HEK293 (cell line): ENCODE results near the gene PCSK5.

Experiments
- CTCF ChIA-PET: fragments of 350-600 bp; formaldehyde crosslinking; extraction: SDS; loops from one replicate; lab custom pipeline; 2021; ENCODE audit warnings: antibody characterized with exemption; lab: Yijun Ruan, JAX
- POLR2A ChIA-PET: fragments of 300-600 bp; formaldehyde crosslinking; extraction: SDS; loops from one replicate; lab custom pipeline; 2020; ENCODE audit warnings: antibody characterized with exemption, inconsistent platforms; lab: Yijun Ruan, JAX
- H3K27ac ChIP-seq: fragments of 200-500 bp; sonication (Bioruptor generic); 2 replicates; pipeline ENCODE4 v1.5.1; 2014; ENCODE audit warnings: low read depth, low read length, control low read depth, inconsistent platforms; ENCODE audit errors: extremely low read depth
- H3K36me3 ChIP-seq, 2 experiments: fragments of 200-500 bp in 1 of 2; sonication (Bioruptor generic) in 1 of 2; 1 replicate in 1 of 2; 2 replicates in 1 of 2; pipeline ENCODE4 v1.5.1; 2014 to 2017; ENCODE audit warnings: inconsistent platforms in 2 of 2, low read length in 2 of 2; ENCODE audit not compliant: control insufficient read depth in 2 of 2, insufficient read depth in 1 of 2
- H3K4me1 ChIP-seq: fragments of 200-500 bp; sonication (Bioruptor generic); 2 replicates; pipeline ENCODE4 v1.5.1; 2014; ENCODE audit warnings: mild to moderate bottlenecking, low read length, inconsistent platforms; ENCODE audit not compliant: control insufficient read depth, insufficient read depth
- H3K4me3 ChIP-seq: 2 replicates; pipeline ENCODE4 v1.5.1; 2011; ENCODE audit warnings: low read depth, mild to moderate bottlenecking, control low read depth, low read length, moderate library complexity
- H3K9me3 ChIP-seq: fragments of 200-500 bp; sonication (Bioruptor generic); 2 replicates; pipeline ENCODE4 v1.5.1; 2014; ENCODE audit warnings: low read depth, low read length, inconsistent platforms; ENCODE audit not compliant: control insufficient read depth, insufficient read depth
- GLIS2 ChIP-seq: fragments of 450-650 bp; formaldehyde crosslinking; IDR thresholded peaks from 2 replicates; pipeline ENCODE4 v1.5.1; 2016; ENCODE audit warnings: missing biosample characterization, missing genetic modification characterization
- HOXA7 ChIP-seq: sonication (generic); formaldehyde crosslinking; IDR thresholded peaks from 2 replicates; pipeline ENCODE4 v1.8.1; 2022; ENCODE audit warnings: missing genetic modification reagents, borderline replicate concordance
- MEIS1 ChIP-seq: sonication (generic); formaldehyde crosslinking; IDR thresholded peaks from 2 replicates; pipeline ENCODE4 v1.8.1; 2022; ENCODE audit warnings: missing genetic modification reagents, mild to moderate bottlenecking, borderline replicate concordance
- PRDM1 ChIP-seq: fragments of 450-650 bp; formaldehyde crosslinking; IDR thresholded peaks from 2 replicates; pipeline ENCODE4; 2016; ENCODE audit warnings: missing biosample characterization, missing genetic modification characterization
- SALL2 ChIP-seq: fragments of 450-650 bp; formaldehyde crosslinking; IDR thresholded peaks from 2 replicates; pipeline ENCODE4 v1.5.0; 2017; ENCODE audit warnings: missing biosample characterization, mild to moderate bottlenecking, missing genetic modification characterization, borderline replicate concordance
- YY2 ChIP-seq: fragments of 450-650 bp; formaldehyde crosslinking; IDR thresholded peaks from 2 replicates; pipeline ENCODE4 v1.5.1; 2016; ENCODE audit warnings: missing biosample characterization, missing genetic modification characterization
- ZBTB6 ChIP-seq: fragments of 450-650 bp; formaldehyde crosslinking; IDR thresholded peaks from 2 replicates; pipeline ENCODE4 v1.5.1; 2017; ENCODE audit warnings: missing biosample characterization, missing genetic modification characterization
- ZEB2 ChIP-seq: fragments of 450-650 bp; formaldehyde crosslinking; IDR thresholded peaks from 2 replicates; pipeline ENCODE4 v1.5.1; 2016; ENCODE audit warnings: missing biosample characterization, missing genetic modification characterization
- ZFP37 ChIP-seq: fragments of 450-650 bp; formaldehyde crosslinking; IDR thresholded peaks from 2 replicates; pipeline ENCODE4 v1.5.1; 2016; ENCODE audit warnings: missing biosample characterization, missing genetic modification characterization
- ZFP41 ChIP-seq: fragments of 450-650 bp; formaldehyde crosslinking; IDR thresholded peaks from 2 replicates; pipeline ENCODE4 v1.5.1; 2016; ENCODE audit warnings: missing biosample characterization, missing genetic modification characterization, borderline replicate concordance
- ZNF10 ChIP-seq: fragments of 450-650 bp; formaldehyde crosslinking; IDR thresholded peaks from 2 replicates; pipeline ENCODE4 v1.5.1; 2017; ENCODE audit warnings: missing biosample characterization, missing genetic modification characterization
- ZNF121 ChIP-seq: fragments of 450-650 bp; formaldehyde crosslinking; IDR thresholded peaks from 2 replicates; pipeline ENCODE4 v1.5.1; 2016; ENCODE audit warnings: missing biosample characterization, missing genetic modification characterization
- ZNF202 ChIP-seq: fragments of 450-650 bp; formaldehyde crosslinking; IDR thresholded peaks from 2 replicates; pipeline ENCODE4 v1.5.1; 2016; ENCODE audit warnings: missing biosample characterization, missing genetic modification characterization, borderline replicate concordance
- ZNF302 ChIP-seq: fragments of 450-650 bp; formaldehyde crosslinking; IDR thresholded peaks from 2 replicates; pipeline ENCODE4 v1.5.1; 2016; ENCODE audit warnings: missing biosample characterization, missing genetic modification characterization, low read depth
- ZNF416 ChIP-seq: fragments of 450-650 bp; formaldehyde crosslinking; IDR thresholded peaks from 2 replicates; pipeline ENCODE4 v1.5.1; 2016; ENCODE audit warnings: missing biosample characterization, missing genetic modification characterization
- ZNF521 ChIP-seq: fragments of 450-650 bp; formaldehyde crosslinking; IDR thresholded peaks from 2 replicates; pipeline ENCODE4 v1.5.1; 2017; ENCODE audit warnings: missing biosample characterization, mild to moderate bottlenecking, missing genetic modification characterization
- ZNF530 ChIP-seq: fragments of 450-650 bp; formaldehyde crosslinking; IDR thresholded peaks from 2 replicates; pipeline ENCODE4 v1.5.1; 2016; ENCODE audit warnings: low read depth, missing biosample characterization, missing genetic modification characterization
- ZNF555 ChIP-seq: fragments of 450-650 bp; formaldehyde crosslinking; conservative IDR thresholded peaks from 2 replicates; pipeline ENCODE4 v1.5.1; 2017; ENCODE audit warnings: missing biosample characterization, mild to moderate bottlenecking, missing genetic modification characterization, inconsistent platforms
- ZNF558 ChIP-seq: fragments of 450-650 bp; formaldehyde crosslinking; IDR thresholded peaks from 2 replicates; pipeline ENCODE4 v1.5.1; 2016; ENCODE audit warnings: missing biosample characterization, missing genetic modification characterization
- ZNF561 ChIP-seq: fragments of 450-650 bp; IDR thresholded peaks from 2 replicates; pipeline ENCODE4 v1.5.1; 2018; ENCODE audit warnings: missing biosample characterization, missing genetic modification characterization, borderline replicate concordance
- ZNF585B ChIP-seq: fragments of 450-650 bp; formaldehyde crosslinking; IDR thresholded peaks from 2 replicates; pipeline ENCODE4 v1.5.1; 2016; ENCODE audit warnings: missing biosample characterization, missing genetic modification characterization
- ZNF621 ChIP-seq: fragments of 450-650 bp; formaldehyde crosslinking; IDR thresholded peaks from 2 replicates; pipeline ENCODE4 v1.5.1; 2017; ENCODE audit warnings: missing biosample characterization, missing genetic modification characterization
- ZNF623 ChIP-seq: fragments of 450-650 bp; formaldehyde crosslinking; IDR thresholded peaks from 2 replicates; pipeline ENCODE4 v1.5.1; 2016; ENCODE audit warnings: missing biosample characterization, missing genetic modification characterization
- ZNF658 ChIP-seq: fragments of 450-650 bp; formaldehyde crosslinking; IDR thresholded peaks from 2 replicates; pipeline ENCODE4; 2016; ENCODE audit warnings: missing biosample characterization, missing genetic modification characterization
- ZNF777 ChIP-seq: fragments of 450-650 bp; formaldehyde crosslinking; IDR thresholded peaks from 2 replicates; pipeline ENCODE4 v1.5.1; 2017; ENCODE audit warnings: missing biosample characterization, missing genetic modification characterization, borderline replicate concordance
- ZSCAN5A ChIP-seq: fragments of 450-650 bp; formaldehyde crosslinking; IDR thresholded peaks from 2 replicates; pipeline ENCODE4 v1.5.1; 2016; ENCODE audit warnings: missing biosample characterization, missing genetic modification characterization
- TF ChIP-seq, protein P1 (sequence below): fragments of 450-650 bp; formaldehyde crosslinking; conservative IDR thresholded peaks from 2 replicates; pipeline ENCODE4 v1.5.1; 2016; ENCODE audit warnings: low read depth, missing biosample characterization, missing genetic modification characterization
- TF ChIP-seq, protein P2 (sequence below): fragments of 450-650 bp; IDR thresholded peaks from 2 replicates; pipeline ENCODE4 v1.5.1; 2018; ENCODE audit warnings: missing biosample characterization, missing genetic modification characterization

The PCSK5 gene

GRCh38 chr9:75990576-75991304 lies 100.3 kb downstream of the PCSK5 start:
- Histone ChIP-seq H3K27ac (no peak overlapping the region), H3K36me3 (peaks cover 0 to 8% of the 10 kb centered on the region in 2 experiments; a peak in 1 of 3 replicates), H3K4me3 (no peak overlapping the region), H3K4me1 (peaks cover 2% of the 10 kb centered on the region; the same call in 1 of the 2 replicates), H3K9me3 (no peaks in the 10 kb centered on the region)
- ChIA-PET CTCF (interaction anchor here (0.6 to 1.3 kb wide), 2 partner anchors 11 to 124 kb away, joined by 3 to 4 read pairs; no protein-coding TSS in a partner anchor), POLR2A (no interaction called here)
- TF ChIP-seq GLIS2 (tag by site-specific recombination) (no peak), ZNF202 (no peak), SALL2 (tag by site-specific recombination) (no peak), ZFP41 (tag by site-specific recombination) (no peak), YY2 (no peak), PRDM1 (tag by site-specific recombination) (no peak), ZNF555 (tag by site-specific recombination) (no peak), ZNF121 (no peak), ZNF530 (tag by site-specific recombination) (no peak), ZNF621 (tag by site-specific recombination) (no peak), ZNF521 (tag by site-specific recombination) (no peak), ZNF416 (no peak)
- TF ChIP-seq, protein P1, sequence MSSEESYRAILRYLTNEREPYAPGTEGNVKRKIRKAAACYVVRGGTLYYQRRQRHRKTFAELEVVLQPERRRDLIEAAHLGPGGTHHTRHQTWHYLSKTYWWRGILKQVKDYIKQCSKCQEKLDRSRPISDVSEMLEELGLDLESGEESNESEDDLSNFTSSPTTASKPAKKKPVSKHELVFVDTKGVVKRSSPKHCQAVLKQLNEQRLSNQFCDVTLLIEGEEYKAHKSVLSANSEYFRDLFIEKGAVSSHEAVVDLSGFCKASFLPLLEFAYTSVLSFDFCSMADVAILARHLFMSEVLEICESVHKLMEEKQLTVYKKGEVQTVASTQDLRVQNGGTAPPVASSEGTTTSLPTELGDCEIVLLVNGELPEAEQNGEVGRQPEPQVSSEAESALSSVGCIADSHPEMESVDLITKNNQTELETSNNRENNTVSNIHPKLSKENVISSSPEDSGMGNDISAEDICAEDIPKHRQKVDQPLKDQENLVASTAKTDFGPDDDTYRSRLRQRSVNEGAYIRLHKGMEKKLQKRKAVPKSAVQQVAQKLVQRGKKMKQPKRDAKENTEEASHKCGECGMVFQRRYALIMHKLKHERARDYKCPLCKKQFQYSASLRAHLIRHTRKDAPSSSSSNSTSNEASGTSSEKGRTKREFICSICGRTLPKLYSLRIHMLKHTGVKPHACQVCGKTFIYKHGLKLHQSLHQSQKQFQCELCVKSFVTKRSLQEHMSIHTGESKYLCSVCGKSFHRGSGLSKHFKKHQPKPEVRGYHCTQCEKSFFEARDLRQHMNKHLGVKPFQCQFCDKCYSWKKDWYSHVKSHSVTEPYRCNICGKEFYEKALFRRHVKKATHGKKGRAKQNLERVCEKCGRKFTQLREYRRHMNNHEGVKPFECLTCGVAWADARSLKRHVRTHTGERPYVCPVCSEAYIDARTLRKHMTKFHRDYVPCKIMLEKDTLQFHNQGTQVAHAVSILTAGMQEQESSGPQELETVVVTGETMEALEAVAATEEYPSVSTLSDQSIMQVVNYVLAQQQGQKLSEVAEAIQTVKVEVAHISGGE (tag by site-specific recombination): no peak
- TF ChIP-seq, protein P2, sequence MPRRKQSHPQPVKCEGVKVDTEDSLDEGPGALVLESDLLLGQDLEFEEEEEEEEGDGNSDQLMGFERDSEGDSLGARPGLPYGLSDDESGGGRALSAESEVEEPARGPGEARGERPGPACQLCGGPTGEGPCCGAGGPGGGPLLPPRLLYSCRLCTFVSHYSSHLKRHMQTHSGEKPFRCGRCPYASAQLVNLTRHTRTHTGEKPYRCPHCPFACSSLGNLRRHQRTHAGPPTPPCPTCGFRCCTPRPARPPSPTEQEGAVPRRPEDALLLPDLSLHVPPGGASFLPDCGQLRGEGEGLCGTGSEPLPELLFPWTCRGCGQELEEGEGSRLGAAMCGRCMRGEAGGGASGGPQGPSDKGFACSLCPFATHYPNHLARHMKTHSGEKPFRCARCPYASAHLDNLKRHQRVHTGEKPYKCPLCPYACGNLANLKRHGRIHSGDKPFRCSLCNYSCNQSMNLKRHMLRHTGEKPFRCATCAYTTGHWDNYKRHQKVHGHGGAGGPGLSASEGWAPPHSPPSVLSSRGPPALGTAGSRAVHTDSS (tag by site-specific recombination): no peak

GRCh38 chr9:75992482-75993206 lies 102.2 kb downstream of the PCSK5 start:
- CTCF ChIA-PET: interaction anchor here (0.6 kb wide), 2 partner anchors 107 to 128 kb away, joined by 3 read pairs; no protein-coding TSS in a partner anchor
- TF ChIP-seq HOXA7 (CRISPR knock-in tag) (no peak), ZNF777 (tag by site-specific recombination) (no peak), ZNF10 (tag by site-specific recombination) (no peak), MEIS1 (CRISPR knock-in tag) (no peak), ZNF302 (tag by site-specific recombination) (no peak), ZNF658 (tag by site-specific recombination) (no peak), ZNF558 (tag by site-specific recombination) (no peak), ZSCAN5A (tag by site-specific recombination) (no peak), ZFP37 (no peak), ZNF623 (no peak), ZBTB6 (tag by site-specific recombination) (no peak), ZNF561 (tag by site-specific recombination) (no peak), ZNF585B (tag by site-specific recombination) (no peak), ZEB2 (tag by site-specific recombination) (no peak)

More at GRCh38 chr9:75992482-75993206, 102.2 kb downstream of the PCSK5 start:
- Histone ChIP-seq H3K27ac (no peak overlapping the region), H3K9me3 (no peaks in the 10 kb centered on the region), H3K36me3 (no peaks in the 10 kb centered on the region), H3K4me1 (peaks cover 2% of the 10 kb centered on the region; the same call in 1 of the 2 replicates), H3K4me3 (no peak overlapping the region)
- POLR2A ChIA-PET: interaction anchor here (1.0 kb wide), 1 partner anchor 13 kb away, joined by 3 read pairs; no protein-coding TSS in a partner anchor
